ENCODE data around the gene PCDHGB5.
"Not testable (repeated sequence)": the region's sequence is repeated elsewhere in the genome, so short reads cannot be mapped to it uniquely, and the experiment has no call there.

The PCDHGB5 gene

GRCh38 chr5:141422742-141423291 is 25.1 kb downstream of the PCDHGB5 start:
- no peak overlapping the region for H3K27ac ChIP-seq
- no peak for TF ChIP-seq CTCF (conservative IDR thresholded peaks at IDR 0.05)

- TF ChIP-seq CTCF (conservative IDR thresholded peaks at IDR 0.05), result no peak
- H3K27ac ChIP-seq, result no peak overlapping the region
Observed at GRCh38 chr5:141427783-141428426, 30.2 kb downstream of the PCDHGB5 start.

GRCh38 chr5:141430332-141431113 is 32.8 kb downstream of the PCDHGB5 start, which contains the start of gene PCDHGA12:
PCDHGA12 (plus strand) TSS chr5:141430507; CDS start chr5:141430760, 253 bp downstream.
- TF ChIP-seq CTCF (conservative IDR thresholded peaks at IDR 0.05), result no peak
- no peak within 1 kb of the TSS for H3K27ac ChIP-seq

GRCh38 chr5:141431286-141431685 is 33.5 kb downstream of the PCDHGB5 start:
- TF ChIP-seq CTCF (conservative IDR thresholded peaks at IDR 0.05), result no peak
- no peak overlapping the region for H3K27ac ChIP-seq

- H3K27ac ChIP-seq, result not testable (repeated sequence)
Observed at GRCh38 chr5:141432308-141432707, 34.6 kb downstream of the PCDHGB5 start.

- H3K27ac ChIP-seq, result not testable (repeated sequence)
Observed at GRCh38 chr5:141432726-141433125, 35.0 kb downstream of the PCDHGB5 start.

- no peak overlapping the region for H3K27ac ChIP-seq
- no peak for TF ChIP-seq CTCF (conservative IDR thresholded peaks at IDR 0.05)
Observed at GRCh38 chr5:141434006-141434405, 36.3 kb downstream of the PCDHGB5 start.

- no peak for TF ChIP-seq CTCF (conservative IDR thresholded peaks at IDR 0.05)
- no peak overlapping the region for H3K27ac ChIP-seq
Observed at GRCh38 chr5:141437221-141437620, 39.5 kb downstream of the PCDHGB5 start.
